ENCODE results near the gene CP. TPM values are rescaled to one million over a fixed set of nuclear protein-coding genes. Genes with fewer than 3 reads are reported as not detected.

The CP gene
- total RNA-seq, 1 donor from 2014 or later = 1.1 TPM

Other genes with a start within 250 kb of the CP start
- gene GYG1, start 230.3 kb downstream of the CP start, total RNA-seq = 20.0 TPM
- 28.1 TPM for gene HLTF, start 135.3 kb downstream of the CP start, total RNA-seq
- gene HPS3, start 92.2 kb downstream of the CP start, total RNA-seq = 11.5 TPM
- gene TM4SF18, start 111.8 kb upstream of the CP start, total RNA-seq = 16.6 TPM
- gene TM4SF1, start 155.8 kb upstream of the CP start, total RNA-seq = 191 TPM

Data from skin of body (tissue), 1 donor.